Measurements from ENCODE around the gene RGS14. TPM values are rescaled to one million over a fixed set of nuclear protein-coding genes. Genes with fewer than 3 reads are reported as not detected.
A peak's percentile ranks its signal among the peaks of the same experiment; 100 is the strongest.

Gene RGS14
- 9.3 TPM for total RNA-seq

- intact Hi-C loops (cut with DNase I) = no loop called here
- DNase-seq (ENCODE audit: low spot score) (no peak), ATAC-seq (peak; percentile 64)
These were observed at the start of gene RGS14 for GRCh38 chr5:177357459-177358351. TSS of gene RGS14 (plus strand) at chr5:177357924. CDS start at chr5:177358025, 101 bp downstream.

- intact Hi-C loops (cut with DNase I) = no loop called here
- ATAC-seq (no peak), DNase-seq (ENCODE audit: low spot score) (no peak)
These were observed 49.0 kb upstream of the RGS14 start for GRCh38 chr5:177308740-177309139.

GRCh38 chr5:177309351-177310191 lies 48.2 kb upstream of the RGS14 start:
- ATAC-seq (no peak), DNase-seq (ENCODE audit: low spot score) (no peak)

GRCh38 chr5:177310332-177310731 lies 47.4 kb upstream of the RGS14 start:
- peak; percentile 63 for DNase-seq (ENCODE audit: low spot score)
- intact Hi-C loops (cut with DNase I) = no loop called here
- no peak for ATAC-seq

More at GRCh38 chr5:177309351-177310191, 48.2 kb upstream of the RGS14 start:
- intact Hi-C loops (cut with DNase I) = no loop called here

GRCh38 chr5:177310757-177311391 lies 46.9 kb upstream of the RGS14 start:
- ATAC-seq (no peak), DNase-seq (ENCODE audit: low spot score) (peak; percentile 48)
- intact Hi-C loops (cut with DNase I) = no loop called here

- intact Hi-C loops (cut with DNase I) = no loop called here
- ATAC-seq (no peak), DNase-seq (ENCODE audit: low spot score) (peak; percentile 65)
These were observed 46.4 kb upstream of the RGS14 start for GRCh38 chr5:177311392-177311722.

GRCh38 chr5:177311723-177312648 lies 45.7 kb upstream of the RGS14 start, which contains the start of gene MXD3:
TSS of gene MXD3 (minus strand) at chr5:177311898. CDS start at chr5:177311830, 68 bp downstream.
- intact Hi-C loops (cut with DNase I) = no loop called here
- peak; percentile 97 for ATAC-seq
- DNase-seq (ENCODE audit: low spot score) = peak; percentile 97

- ATAC-seq = peak; percentile 2
- peak; percentile 52 for DNase-seq (ENCODE audit: low spot score)
- intact Hi-C loops (cut with DNase I) = no loop called here
These were observed 45.0 kb upstream of the RGS14 start for GRCh38 chr5:177312649-177313181.

- intact Hi-C loops (cut with DNase I) = no loop called here
- DNase-seq (ENCODE audit: low spot score) = peak; percentile 51
These were observed 44.0 kb upstream of the RGS14 start for GRCh38 chr5:177313561-177314259.

GRCh38 chr5:177314376-177315342 lies 43.1 kb upstream of the RGS14 start:
- intact Hi-C loops (cut with DNase I) = no loop called here
- ATAC-seq (no peak), DNase-seq (ENCODE audit: low spot score) (peak; percentile 52)

More at GRCh38 chr5:177313561-177314259, 44.0 kb upstream of the RGS14 start:
- ATAC-seq = no peak

GRCh38 chr5:177315411-177315810 lies 42.3 kb upstream of the RGS14 start:
- ATAC-seq (no peak), DNase-seq (ENCODE audit: low spot score) (no peak)
- intact Hi-C loops (cut with DNase I) = no loop called here

GRCh38 chr5:177316005-177316404 lies 41.7 kb upstream of the RGS14 start:
- no peak for ATAC-seq

GRCh38 chr5:177317959-177318377 lies 39.8 kb upstream of the RGS14 start:
- intact Hi-C loops (cut with DNase I) = no loop called here
- ATAC-seq (peak; percentile 53), DNase-seq (ENCODE audit: low spot score) (peak; percentile 79)

More at GRCh38 chr5:177316005-177316404, 41.7 kb upstream of the RGS14 start:
- intact Hi-C loops (cut with DNase I) = no loop called here
- no peak for DNase-seq (ENCODE audit: low spot score)

- no peak for DNase-seq (ENCODE audit: low spot score)
- ATAC-seq = no peak
- intact Hi-C loops (cut with DNase I) = no loop called here
These were observed 37.7 kb upstream of the RGS14 start for GRCh38 chr5:177319913-177320588.

- intact Hi-C loops (cut with DNase I) = no loop called here
- DNase-seq (ENCODE audit: low spot score) = no peak
- peak; percentile 64 for ATAC-seq
These were observed 36.8 kb upstream of the RGS14 start for GRCh38 chr5:177320879-177321278.
